BJ (cell line): ENCODE measurements around the gene RIC8B. TPM values are rescaled to one million over a fixed set of nuclear protein-coding genes. Genes with fewer than 3 reads are reported as not detected.

Experiments used
- CTCF ChIA-PET: fragments of 350-600 bp; formaldehyde crosslinking; extraction: SDS; loops from one replicate; lab custom pipeline; 2021; ENCODE audit warnings: antibody characterized with exemption, inconsistent platforms; lab: Yijun Ruan, JAX
- POLR2A ChIA-PET: fragments of 300-600 bp; sonication (Branson Sonifier 250); formaldehyde crosslinking; extraction: SDS; loops from one replicate; lab custom pipeline; 2021; ENCODE audit warnings: antibody characterized with exemption; lab: Charles Lee
- DNase-seq: peaks from one replicate; pipeline ENCODE4 v3.0.0-alpha.2; 2011; ENCODE audit warnings: low read depth
- H3K27me3 ChIP-seq: 2 replicates; pipeline ENCODE4 v1.6.0; 2011; ENCODE audit warnings: low read length; ENCODE audit not compliant: control insufficient read depth, insufficient read depth
- H3K36me3 ChIP-seq: 2 replicates; pipeline ENCODE4 v1.5.1; 2011; ENCODE audit warnings: low read length; ENCODE audit not compliant: control insufficient read depth, insufficient read depth
- H3K4me3 ChIP-seq: 2 replicates; pipeline ENCODE4 v1.5.1; 2011; ENCODE audit warnings: low read depth, mild to moderate bottlenecking, control low read depth, low read length
- polyA plus RNA-seq: library from polyadenylated mRNA; depleted of rRNA; stranded (reverse); fragments of >200 nt; gene quantifications from 2 replicates; pipeline ENCODE4 v1.2.3, GENCODE V29; 2011
- TF ChIP-seq, protein P1 (sequence below): IDR thresholded peaks from 2 replicates; pipeline ENCODE4 v1.5.1; 2011; ENCODE audit warnings: low read depth, mild to moderate bottlenecking, control low read depth, inconsistent platforms, low read length, moderate library complexity; ENCODE audit not compliant: insufficient read depth

Gene RIC8B
- polyA plus RNA-seq, 1 experiment = 5.6 TPM

DNA sequence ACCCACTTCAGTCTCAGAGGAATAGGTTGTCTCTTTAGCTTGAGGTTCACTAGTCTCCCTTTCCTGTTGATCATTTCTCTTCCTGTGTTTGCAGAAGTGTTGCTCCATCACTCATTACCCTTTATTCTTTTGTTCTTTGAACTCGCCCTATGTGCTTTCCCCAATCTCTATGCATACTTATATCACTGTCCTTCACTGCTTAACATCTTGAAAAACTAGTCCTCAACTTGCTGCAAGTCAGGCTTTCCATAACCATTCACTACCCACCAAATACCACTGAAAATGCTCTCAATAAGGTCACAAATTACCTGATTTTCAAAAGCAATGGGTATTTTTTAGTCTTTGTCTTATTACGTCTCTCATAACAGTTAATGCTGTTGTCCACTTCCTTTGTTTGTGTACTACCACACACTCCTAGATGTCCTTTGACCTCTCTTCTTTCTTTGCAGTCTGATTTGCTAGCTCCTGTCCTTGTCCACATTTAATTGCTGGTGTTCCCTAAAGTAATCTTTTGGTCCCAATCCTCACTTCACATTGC is 80.8 kb downstream of the RIC8B start:
- Histone ChIP-seq H3K36me3 (no peaks in the 10 kb centered on the region; the same call in 1 of the 2 replicates), H3K27me3 (no peaks in the 10 kb centered on the region), H3K4me3 (no peak overlapping the region)
- ChIA-PET CTCF (no interaction called here), POLR2A (no interaction called here)
- TF ChIP-seq, protein P1, sequence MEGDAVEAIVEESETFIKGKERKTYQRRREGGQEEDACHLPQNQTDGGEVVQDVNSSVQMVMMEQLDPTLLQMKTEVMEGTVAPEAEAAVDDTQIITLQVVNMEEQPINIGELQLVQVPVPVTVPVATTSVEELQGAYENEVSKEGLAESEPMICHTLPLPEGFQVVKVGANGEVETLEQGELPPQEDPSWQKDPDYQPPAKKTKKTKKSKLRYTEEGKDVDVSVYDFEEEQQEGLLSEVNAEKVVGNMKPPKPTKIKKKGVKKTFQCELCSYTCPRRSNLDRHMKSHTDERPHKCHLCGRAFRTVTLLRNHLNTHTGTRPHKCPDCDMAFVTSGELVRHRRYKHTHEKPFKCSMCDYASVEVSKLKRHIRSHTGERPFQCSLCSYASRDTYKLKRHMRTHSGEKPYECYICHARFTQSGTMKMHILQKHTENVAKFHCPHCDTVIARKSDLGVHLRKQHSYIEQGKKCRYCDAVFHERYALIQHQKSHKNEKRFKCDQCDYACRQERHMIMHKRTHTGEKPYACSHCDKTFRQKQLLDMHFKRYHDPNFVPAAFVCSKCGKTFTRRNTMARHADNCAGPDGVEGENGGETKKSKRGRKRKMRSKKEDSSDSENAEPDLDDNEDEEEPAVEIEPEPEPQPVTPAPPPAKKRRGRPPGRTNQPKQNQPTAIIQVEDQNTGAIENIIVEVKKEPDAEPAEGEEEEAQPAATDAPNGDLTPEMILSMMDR = no peak
- no peak for DNase-seq

DNA sequence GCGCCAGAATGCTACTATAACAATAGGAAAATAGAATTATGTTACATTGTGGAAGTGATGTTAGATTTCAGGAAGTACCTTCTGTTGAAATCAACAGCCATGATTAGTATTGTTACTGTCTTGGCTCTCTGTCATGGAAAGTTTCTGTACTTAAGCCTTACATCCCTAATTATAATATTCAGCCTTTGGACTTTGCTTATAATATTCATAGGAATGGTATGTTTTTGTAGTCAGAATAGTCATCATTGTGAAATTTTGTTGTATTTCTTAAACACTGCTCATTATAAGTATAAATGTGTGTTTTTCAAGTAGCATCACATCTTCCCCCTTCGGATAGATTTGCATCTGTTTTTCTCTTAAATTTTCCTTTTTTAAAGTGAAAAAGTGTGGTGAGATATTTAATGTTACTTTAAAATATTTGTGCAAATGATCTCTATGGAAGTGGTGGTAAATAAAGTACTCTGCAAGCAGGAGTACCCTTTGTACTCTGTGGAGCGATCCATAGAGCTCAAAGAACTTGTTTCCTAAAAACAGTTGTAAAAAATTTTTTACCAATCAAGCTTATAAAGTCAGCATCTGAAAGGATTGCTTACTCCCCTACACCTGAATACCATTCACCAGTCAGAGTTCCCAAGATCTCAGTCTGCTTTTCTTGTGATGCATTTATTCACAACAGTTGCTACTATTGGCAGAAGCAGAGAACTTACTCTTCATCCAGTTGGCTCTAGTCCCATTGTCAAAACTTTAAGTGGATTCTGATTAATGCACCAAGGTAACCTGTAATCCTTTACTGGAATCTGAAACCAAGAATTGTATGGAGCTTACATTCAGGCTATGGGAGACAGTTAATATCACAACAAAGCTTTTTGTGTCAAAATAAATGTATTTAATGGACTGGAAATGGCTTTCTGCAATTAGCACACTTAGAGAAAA is 87.8 kb downstream of the RIC8B start:
- H3K36me3 ChIP-seq = no peaks in the 10 kb centered on the region
- no peaks in the 10 kb centered on the region for H3K27me3 ChIP-seq
- DNase-seq = peak; percentile 43
- no peak overlapping the region for H3K4me3 ChIP-seq
- TF ChIP-seq, protein P1 = no peak
- ChIA-PET CTCF (no interaction called here), POLR2A (no interaction called here)

DNA sequence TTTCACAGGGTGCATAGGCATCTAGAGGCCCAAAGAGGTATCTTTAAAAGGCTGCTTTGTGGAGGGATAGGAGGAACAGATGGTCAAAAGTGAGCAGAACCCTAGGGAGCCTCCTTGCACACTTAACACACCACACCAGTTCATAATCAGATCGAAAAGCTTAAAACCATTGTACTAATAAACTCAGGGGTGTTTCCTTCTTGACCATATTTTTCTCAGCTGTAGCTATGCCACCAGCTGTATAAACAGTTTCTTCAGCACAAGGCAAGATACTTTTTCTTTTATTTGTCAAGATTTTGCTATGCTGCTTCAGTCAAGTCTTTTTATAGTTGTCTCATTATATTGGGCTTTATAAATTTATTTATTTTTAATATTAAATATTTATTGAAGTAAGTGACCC is 88.7 kb downstream of the RIC8B start:
- Histone ChIP-seq H3K4me3 (no peak overlapping the region), H3K27me3 (no peaks in the 10 kb centered on the region), H3K36me3 (no peaks in the 10 kb centered on the region)
- TF ChIP-seq, protein P1 = no peak
- ChIA-PET CTCF (no interaction called here), POLR2A (no interaction called here)
- no peak for DNase-seq

DNA sequence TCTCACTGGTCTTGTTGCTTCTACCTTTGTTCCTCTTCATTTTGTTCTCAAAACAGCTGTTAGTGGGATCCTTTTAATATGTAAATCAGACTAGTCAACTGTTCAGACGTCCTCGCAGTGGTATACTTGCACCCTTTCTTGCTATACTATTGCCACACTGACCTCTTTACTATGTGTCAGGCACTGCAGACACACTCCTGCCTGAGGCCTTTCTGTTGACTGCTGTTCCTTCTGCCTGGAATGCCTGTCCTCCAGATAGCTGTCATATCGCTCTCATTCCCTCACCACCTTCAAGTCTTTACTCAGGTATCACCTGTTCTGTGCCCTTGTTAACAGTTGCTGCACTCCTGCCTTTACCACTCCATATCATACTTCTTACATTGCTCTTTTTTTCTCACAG is 91.2 kb downstream of the RIC8B start:
- no peak for DNase-seq
- Histone ChIP-seq H3K36me3 (no peaks in the 10 kb centered on the region), H3K4me3 (no peak overlapping the region), H3K27me3 (no peaks in the 10 kb centered on the region)
- TF ChIP-seq, protein P1 = no peak
- ChIA-PET POLR2A (no interaction called here), CTCF (interaction anchor here (1.0 to 1.7 kb wide), 3 partner anchors 24 to 240 kb away, joined by 3 to 6 read pairs (median 4); no protein-coding TSS in a partner anchor)

DNA sequence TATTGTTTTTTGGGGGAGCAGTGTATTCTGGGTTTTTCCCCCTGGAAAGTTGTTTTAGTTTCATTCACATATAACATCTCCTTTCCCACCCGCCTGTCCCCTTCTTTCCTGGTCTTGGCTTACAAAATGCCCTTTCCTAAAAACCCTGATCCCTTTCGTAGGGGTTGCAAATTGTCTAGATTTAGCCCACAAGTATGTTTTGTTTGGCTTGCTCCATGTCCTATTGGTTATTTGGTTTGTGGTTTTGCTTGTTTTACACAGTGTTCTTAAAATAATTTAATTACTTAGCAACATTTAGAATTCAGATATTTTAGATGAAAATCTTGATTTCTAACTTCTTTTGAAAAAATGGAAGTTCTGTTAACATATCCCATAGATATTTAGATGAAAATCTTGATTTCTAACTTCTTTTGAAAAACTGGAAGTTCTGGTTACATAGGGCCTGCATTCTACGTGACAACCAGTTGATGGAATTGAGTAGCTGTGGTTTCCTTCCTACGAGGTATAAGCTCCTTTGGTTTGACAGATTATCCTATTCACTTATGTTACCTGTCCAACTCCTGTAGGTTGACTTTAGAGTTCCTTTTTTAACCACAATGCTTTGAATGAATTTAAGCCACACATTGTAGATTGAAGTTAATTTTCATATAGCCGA is 92.1 kb downstream of the RIC8B start:
- DNase-seq = no peak
- TF ChIP-seq, protein P1 = no peak
- POLR2A ChIA-PET = no interaction called here
- Histone ChIP-seq H3K4me3 (no peak overlapping the region), H3K27me3 (no peaks in the 10 kb centered on the region), H3K36me3 (no peaks in the 10 kb centered on the region)
- CTCF ChIA-PET = interaction anchor here (1.7 kb wide), 1 partner anchor 25 kb away, joined by 6 read pairs; no protein-coding TSS in a partner anchor
